ENCODE data around the gene PRSS35. TPM values are rescaled to one million over a fixed set of nuclear protein-coding genes. Genes with fewer than 3 reads are reported as not detected.
A peak's percentile ranks its signal among the peaks of the same experiment; 100 is the strongest.

PRSS35 gene
- total RNA-seq, 4 donors from 2014 or later = not detected

DNA sequence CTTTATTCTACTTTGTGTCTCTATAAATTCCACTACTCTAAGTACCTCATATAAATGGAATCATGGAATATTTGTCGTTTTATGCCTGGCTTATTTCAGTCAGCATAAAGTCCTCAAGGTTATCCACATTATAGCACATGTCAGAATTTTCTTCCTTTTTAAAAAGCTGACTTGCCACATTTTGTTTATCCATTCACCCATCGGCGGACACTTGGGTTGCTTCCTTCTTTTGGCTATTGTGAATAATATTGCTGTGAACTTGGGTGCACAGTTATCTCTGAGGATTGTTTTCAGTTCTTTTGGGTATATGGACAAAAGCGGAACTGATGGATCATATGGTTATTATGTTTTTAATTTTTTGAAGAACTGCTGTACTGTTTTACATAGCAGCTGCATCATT lies 42.3 kb upstream of the PRSS35 start:
- H3K27me3 ChIP-seq = no peaks in the 10 kb centered on the region
- no peaks in the 10 kb centered on the region for H3K4me1 ChIP-seq
- no peaks in the 10 kb centered on the region for H3K9me3 ChIP-seq
- H3K27ac ChIP-seq = no peak overlapping the region
- TF ChIP-seq POLR2A (IDR thresholded peaks at IDR 0.05) = no peak
- TF ChIP-seq CTCF (IDR thresholded peaks at IDR 0.05) = no peak
- intact Hi-C loops (cut with DNase I) = no loop called here
- H3K4me3 ChIP-seq (replicated peaks in 1 of 3) = no peak overlapping the region
- no peak for DNase-seq
- H3K36me3 ChIP-seq = no peaks in the 10 kb centered on the region
- WGBS, 2 donors = 75 to 78% methylated on average over 4 of the region's 4 CpGs

GRCh38 chr6:83470587-83470986 lies 41.7 kb upstream of the PRSS35 start:
- no peaks in the 10 kb centered on the region for H3K4me1 ChIP-seq
- intact Hi-C loops (cut with DNase I) = no loop called here
- no peaks in the 10 kb centered on the region for H3K36me3 ChIP-seq
- no peak overlapping the region for H3K27ac ChIP-seq
- no peak for DNase-seq
- H3K9me3 ChIP-seq = no peaks in the 10 kb centered on the region
- no peak for TF ChIP-seq CTCF (IDR thresholded peaks at IDR 0.05)
- TF ChIP-seq POLR2A (IDR thresholded peaks at IDR 0.05) = no peak
- no peak overlapping the region for H3K4me3 ChIP-seq (replicated peaks in 1 of 3)
- 89 to 91% methylated on average over 3 of the region's 3 CpGs for WGBS, 2 donors
- H3K27me3 ChIP-seq = no peaks in the 10 kb centered on the region

DNA sequence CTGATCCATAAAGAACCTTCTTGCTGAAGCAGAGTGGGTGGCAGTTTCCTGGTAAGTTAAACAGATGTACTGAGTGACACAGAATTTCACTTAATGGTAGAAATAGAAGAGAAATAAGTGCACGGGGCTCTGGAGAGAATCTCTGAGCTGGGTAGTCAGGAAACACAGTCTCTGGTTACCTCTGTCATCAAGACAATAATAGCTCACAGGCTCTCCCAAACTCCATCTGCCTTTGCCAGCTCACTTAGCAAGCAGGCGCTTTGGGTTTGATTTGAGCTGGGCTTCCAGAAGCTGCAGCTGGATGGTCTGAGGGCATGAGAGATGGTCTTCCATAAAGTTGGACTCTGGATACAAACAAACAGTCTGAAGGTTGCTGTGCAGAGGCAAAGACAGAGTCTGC lies 39.6 kb upstream of the PRSS35 start:
- TF ChIP-seq CTCF (IDR thresholded peaks at IDR 0.05) (no peak), POLR2A (IDR thresholded peaks at IDR 0.05) (no peak)
- Histone ChIP-seq H3K36me3 (no peaks in the 10 kb centered on the region), H3K9me3 (no peaks in the 10 kb centered on the region), H3K27ac (no peak overlapping the region), H3K27me3 (no peaks in the 10 kb centered on the region), H3K4me3 (replicated peaks in 1 of 3) (no peak overlapping the region), H3K4me1 (no peaks in the 10 kb centered on the region)
- no peak for DNase-seq
- intact Hi-C loops (cut with DNase I) = no loop called here
- WGBS, 2 donors = 79 to 83% methylated on average over 2 of the region's 2 CpGs

DNA sequence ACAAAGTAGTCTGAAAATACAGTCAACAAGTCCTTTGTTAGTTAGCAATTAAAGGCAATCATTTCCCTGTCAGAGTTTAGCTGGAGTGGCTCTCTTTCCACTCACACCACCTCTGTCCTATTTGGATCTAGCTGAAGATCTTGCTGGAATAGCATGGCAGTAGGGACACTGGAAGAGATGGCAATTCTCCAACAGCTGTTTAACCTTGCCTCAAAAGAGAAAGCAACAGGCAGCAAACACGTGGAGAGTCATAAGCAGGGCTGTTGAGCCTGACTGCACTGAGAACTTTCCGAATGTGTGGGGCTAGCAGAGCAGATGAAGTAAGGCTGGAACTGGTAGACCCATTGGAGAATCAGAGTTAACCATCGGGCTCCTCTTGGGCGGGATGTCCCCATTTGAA lies 38.0 kb upstream of the PRSS35 start:
- H3K4me1 ChIP-seq = no peaks in the 10 kb centered on the region
- no peak overlapping the region for H3K27ac ChIP-seq
- no peak overlapping the region for H3K4me3 ChIP-seq (replicated peaks in 1 of 3)
- no peaks in the 10 kb centered on the region for H3K9me3 ChIP-seq
- peak; percentile 27 to 44 for DNase-seq
- WGBS, 2 donors = 23 to 43% methylated on average over 4 of the region's 4 CpGs
- TF ChIP-seq POLR2A (IDR thresholded peaks at IDR 0.05) (no peak), CTCF (IDR thresholded peaks at IDR 0.05) (no peak)
- H3K36me3 ChIP-seq = no peaks in the 10 kb centered on the region
- H3K27me3 ChIP-seq = no peaks in the 10 kb centered on the region
- intact Hi-C loops (cut with DNase I) = no loop called here

DNA sequence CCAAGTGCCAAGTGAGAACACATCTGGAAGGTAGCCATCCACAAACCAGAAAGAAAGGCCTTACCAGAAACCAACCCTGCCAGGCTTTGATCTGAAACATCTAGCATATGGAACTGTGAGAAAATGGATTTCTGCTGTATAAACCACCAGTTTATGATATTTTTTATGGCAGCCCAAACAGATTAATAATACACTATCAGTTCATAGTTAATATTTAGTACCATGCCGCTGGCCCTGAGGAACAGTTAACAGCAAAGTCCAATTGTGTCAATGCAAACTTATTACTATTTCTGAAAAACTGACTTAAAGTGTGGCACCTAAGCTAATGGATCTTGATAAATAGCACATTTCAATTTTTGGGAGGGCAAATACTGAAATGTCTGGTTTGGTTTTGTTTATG lies 35.4 kb upstream of the PRSS35 start:
- no peak for DNase-seq
- Histone ChIP-seq H3K27ac (no peak overlapping the region), H3K36me3 (no peaks in the 10 kb centered on the region), H3K4me3 (replicated peaks in 1 of 3) (no peak overlapping the region), H3K4me1 (no peaks in the 10 kb centered on the region), H3K9me3 (no peaks in the 10 kb centered on the region), H3K27me3 (no peaks in the 10 kb centered on the region)
- WGBS, 2 donors = 100% methylated on average over 1 of the region's 1 CpG
- intact Hi-C loops (cut with DNase I) = no loop called here
- TF ChIP-seq CTCF (IDR thresholded peaks at IDR 0.05) (no peak), POLR2A (IDR thresholded peaks at IDR 0.05) (no peak)
